A549 treated with AZD2906 at 1 μM for 4 hours (cell line): ENCODE measurements around the gene APLNR. TPM values are rescaled to one million over a fixed set of nuclear protein-coding genes. Genes with fewer than 3 reads are reported as not detected.

Experiments
- total RNA-seq: library from RNA; stranded (reverse); fragments of 200-300 nt; extraction: Qiagen RNA extraction; gene quantifications from 5 replicates; pipeline ENCODE4 v1.2.3, GENCODE V29; 2022

Gene APLNR
- 0.03 TPM in 2 of 5 replicates, not detected in the others for total RNA-seq

DNA sequence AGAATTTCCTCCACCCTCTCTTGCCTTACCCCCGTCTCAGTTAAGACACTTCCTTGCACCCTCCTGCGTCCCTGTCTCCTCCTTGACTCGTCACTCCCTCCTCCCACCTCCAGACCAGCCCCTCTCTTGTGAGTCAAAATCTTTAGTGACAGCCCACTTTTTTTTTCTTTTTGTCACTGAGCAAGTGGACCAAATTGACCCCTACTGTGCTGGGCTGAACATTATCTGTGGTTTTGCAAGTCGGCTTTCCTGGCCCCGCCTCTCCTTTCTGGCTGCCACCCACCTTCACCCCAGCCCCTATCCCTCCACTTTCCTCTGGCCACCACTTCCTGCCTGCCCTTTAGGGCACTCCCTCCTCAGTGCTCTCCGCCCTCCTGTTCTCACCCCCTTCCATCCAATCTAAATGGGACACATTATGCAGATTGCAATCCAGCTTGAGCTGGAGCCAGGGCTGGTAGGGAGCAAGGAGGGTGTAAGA is at the start of gene APLNR:
APLNR (minus strand) TSS at position 47 of the 478 bp plus-strand sequence. CDS start 246 bp downstream, outside the sequence.

Other genes starting within 250 kb of the APLNR start
- gene OR5AK2, start 248.3 kb downstream of the APLNR start, total RNA-seq, result not detected in 5 replicates
- gene LRRC55, start 55.3 kb downstream of the APLNR start, total RNA-seq, result 0.01 TPM in 1 of 5 replicates, not detected in the others
- gene TNKS1BP1, start 87.7 kb upstream of the APLNR start, total RNA-seq, result 71.3 to 92.2 TPM (median 88.9 TPM) in 5 replicates
- gene SSRP1, start 98.6 kb upstream of the APLNR start, total RNA-seq, result 201 to 250 TPM (median 217 TPM) in 5 replicates
- gene P2RX3, start 101.1 kb upstream of the APLNR start, total RNA-seq, result 0.09 to 0.37 TPM (median 0.14 TPM) in 4 of 5 replicates, not detected in the other
- gene PRG3, start 143.9 kb upstream of the APLNR start, total RNA-seq, result not detected in 5 replicates
- gene PRG2, start 153.4 kb upstream of the APLNR start, total RNA-seq, result not detected in 5 replicates
- 0.27 to 1.0 TPM (median 0.33 TPM) in 5 replicates for gene SLC43A3, start 189.9 kb upstream of the APLNR start, total RNA-seq
- gene RTN4RL2, start 223.3 kb upstream of the APLNR start, total RNA-seq, result 44.0 to 92.2 TPM (median 83.4 TPM) in 5 replicates